Body of pancreas (tissue), 4 donors: ENCODE results near the gene WDR53.

ENCODE experiments used
- CTCF ChIP-seq, 7 experiments: fragments of 450-650 bp in 4 of 7; fragments of 200-600 bp in 3 of 7; sonication (generic) in 3 of 7; IDR thresholded peaks; one replicate each; pipeline ENCODE4 v1.5.1; 2016 to 2019; ENCODE audit warnings: antibody characterized with exemption in 7 of 7
- POLR2A ChIP-seq, 3 donors: fragments of 450-650 bp; IDR thresholded peaks; one replicate each; pipeline ENCODE4 v1.6.1; 2016; ENCODE audit warnings: antibody characterized with exemption in 3 of 3, mild to moderate bottlenecking in 2 of 3

- TF ChIP-seq CTCF (IDR thresholded peaks at IDR 0.05) (no peak), POLR2A (IDR thresholded peaks at IDR 0.05) (no peak)
These were observed 14.1 kb downstream of the WDR53 start for GRCh38 chr3:196554205-196554604.
